ENCODE data around the gene C5orf15. TPM values are rescaled to one million over a fixed set of nuclear protein-coding genes. Genes with fewer than 3 reads are reported as not detected.

C5orf15 gene
- total and polyA plus RNA-seq, 9 of the 15 experiments (the other 6 are each of a cell fraction or from before 2014, with no cell fraction given): 23.3 to 50.7 (median 35.5) TPM

- no peak for TF ChIP-seq PHTF2 (CRISPR knock-in tag; IDR thresholded peaks at IDR 0.05)
- no peak for TF ChIP-seq ZFPM2 (CRISPR knock-in tag; IDR thresholded peaks at IDR 0.05)
- TF ChIP-seq NBN (IDR thresholded peaks at IDR 0.05; ENCODE audit: low read depth): peak; percentile 20; the same call in 1 of the 2 replicates
- TF ChIP-seq ZBTB2 (IDR thresholded peaks at IDR 0.05): peak; percentile 97
- TF ChIP-seq JUN (IDR thresholded peaks at IDR 0.05; ENCODE audit: borderline replicate concordance, low read depth, low read length): 0 out of 2 replicates have a peak, but pooled peaks have one; percentile 66
- TF ChIP-seq JUN (CRISPR knock-in tag; IDR thresholded peaks at IDR 0.05; ENCODE audit: borderline replicate concordance): peak; percentile 43; the same call in 1 of the 2 replicates
- TF ChIP-seq NCOA1 (IDR thresholded peaks at IDR 0.05; ENCODE audit: low read depth): peak; percentile 44; the same call in 1 of the 2 replicates
- TF ChIP-seq THRB (CRISPR knock-in tag; conservative IDR thresholded peaks at IDR 0.05): no peak; the same call in 1 of the 2 replicates
- TF ChIP-seq MECOM (CRISPR knock-in tag; IDR thresholded peaks at IDR 0.05): no peak
- no peak for TF ChIP-seq ZNF224 (CRISPR knock-in tag; IDR thresholded peaks at IDR 0.05)
- no peak for TF ChIP-seq NR2C2 (CRISPR knock-in tag; IDR thresholded peaks at IDR 0.05)
- peak; percentile 80 for TF ChIP-seq NR2C2 (tag; IDR thresholded peaks at IDR 0.05)
- no peak for TF ChIP-seq BHLHE40 (IDR thresholded peaks at IDR 0.05; ENCODE audit: low read length)
- TF ChIP-seq FIP1L1 (IDR thresholded peaks at IDR 0.05; ENCODE audit: low read depth, low read length, poor library complexity, severe bottlenecking): peak; percentile 34
- peak; percentile 66; the same call in 1 of the 2 replicates for TF ChIP-seq KHSRP (IDR thresholded peaks at IDR 0.05)
- peak; percentile 87 for TF ChIP-seq SIN3B (IDR thresholded peaks at IDR 0.05; ENCODE audit: low read depth)
- TF ChIP-seq RBM22 (IDR thresholded peaks at IDR 0.05; ENCODE audit: low read depth, low read length, poor library complexity, severe bottlenecking): no peak
- peak; percentile 83; the same call in 1 of the 2 replicates for TF ChIP-seq ZNF263 (CRISPR knock-in tag; IDR thresholded peaks at IDR 0.05; ENCODE audit: borderline replicate concordance)
- TF ChIP-seq, protein P1, sequence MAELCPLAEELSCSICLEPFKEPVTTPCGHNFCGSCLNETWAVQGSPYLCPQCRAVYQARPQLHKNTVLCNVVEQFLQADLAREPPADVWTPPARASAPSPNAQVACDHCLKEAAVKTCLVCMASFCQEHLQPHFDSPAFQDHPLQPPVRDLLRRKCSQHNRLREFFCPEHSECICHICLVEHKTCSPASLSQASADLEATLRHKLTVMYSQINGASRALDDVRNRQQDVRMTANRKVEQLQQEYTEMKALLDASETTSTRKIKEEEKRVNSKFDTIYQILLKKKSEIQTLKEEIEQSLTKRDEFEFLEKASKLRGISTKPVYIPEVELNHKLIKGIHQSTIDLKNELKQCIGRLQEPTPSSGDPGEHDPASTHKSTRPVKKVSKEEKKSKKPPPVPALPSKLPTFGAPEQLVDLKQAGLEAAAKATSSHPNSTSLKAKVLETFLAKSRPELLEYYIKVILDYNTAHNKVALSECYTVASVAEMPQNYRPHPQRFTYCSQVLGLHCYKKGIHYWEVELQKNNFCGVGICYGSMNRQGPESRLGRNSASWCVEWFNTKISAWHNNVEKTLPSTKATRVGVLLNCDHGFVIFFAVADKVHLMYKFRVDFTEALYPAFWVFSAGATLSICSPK (IDR thresholded peaks at IDR 0.05; ENCODE audit: borderline replicate concordance): no peak
- no peak for TF ChIP-seq ZNF655 (CRISPR knock-in tag; IDR thresholded peaks at IDR 0.05)
- peak; percentile 37 for TF ChIP-seq SAP30 (IDR thresholded peaks at IDR 0.05; ENCODE audit: borderline replicate concordance, insufficient read depth, low read depth, low read length, poor library complexity, severe bottlenecking)
- TF ChIP-seq DIDO1 (tag; IDR thresholded peaks at IDR 0.05; ENCODE audit: low read depth): no peak
- peak; percentile 55; the same call in 1 of the 2 replicates for TF ChIP-seq MBD2 (IDR thresholded peaks at IDR 0.05; ENCODE audit: borderline replicate concordance, low read depth)
Measured at GRCh38 chr5:133968204-133968980, at the start of gene C5orf15 (continued).

All from K562 (cell line).